HG03025 (cell line): ENCODE results near the gene PLCB4.

ENCODE experiments used
- ATAC-seq: cut with Tn5 transposase; IDR thresholded peaks from one replicate; pipeline ENCODE4 v1.9.1; 2021; ENCODE audit warnings: mild to moderate bottlenecking, moderate library complexity; ENCODE audit not compliant: unreplicated experiment, low FRiP score

PLCB4 gene

GRCh38 chr20:9501473-9501872, 432.6 kb downstream of the PLCB4 start:
- no peak for ATAC-seq

DNA sequence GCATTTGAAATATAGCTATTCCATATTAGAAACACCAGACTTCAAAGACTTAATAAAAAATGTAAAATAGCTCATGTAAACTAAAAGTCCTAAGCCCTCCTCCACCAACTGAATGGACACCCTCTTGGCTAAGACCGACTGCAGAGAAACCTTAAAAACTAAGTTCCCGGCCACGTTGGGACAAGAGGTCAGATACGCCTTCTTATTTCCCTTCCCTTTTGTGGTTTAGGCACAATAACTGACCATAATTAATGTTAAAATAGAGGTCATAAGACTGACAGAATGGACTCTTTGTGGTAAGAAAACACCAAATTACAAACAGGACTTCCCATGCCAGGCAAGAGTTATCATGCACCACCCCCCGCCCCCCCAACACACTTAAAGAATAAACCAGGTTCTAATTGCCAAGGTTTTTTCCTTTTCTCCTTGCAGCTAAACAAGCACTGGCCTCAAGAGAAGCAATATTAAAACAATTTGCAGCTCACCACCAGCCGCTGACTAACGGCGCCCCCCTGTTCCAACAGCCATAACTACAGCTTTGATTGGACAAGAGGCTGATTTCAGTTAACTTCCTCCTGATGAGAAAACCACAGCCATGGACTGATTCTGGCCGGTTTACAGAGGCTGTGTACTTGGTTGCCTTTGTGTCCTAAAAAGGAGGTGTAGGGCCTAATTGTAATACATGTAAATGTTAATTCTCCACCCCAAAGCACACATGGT, 434.8 kb downstream of the PLCB4 start:
- ATAC-seq = no peak

DNA sequence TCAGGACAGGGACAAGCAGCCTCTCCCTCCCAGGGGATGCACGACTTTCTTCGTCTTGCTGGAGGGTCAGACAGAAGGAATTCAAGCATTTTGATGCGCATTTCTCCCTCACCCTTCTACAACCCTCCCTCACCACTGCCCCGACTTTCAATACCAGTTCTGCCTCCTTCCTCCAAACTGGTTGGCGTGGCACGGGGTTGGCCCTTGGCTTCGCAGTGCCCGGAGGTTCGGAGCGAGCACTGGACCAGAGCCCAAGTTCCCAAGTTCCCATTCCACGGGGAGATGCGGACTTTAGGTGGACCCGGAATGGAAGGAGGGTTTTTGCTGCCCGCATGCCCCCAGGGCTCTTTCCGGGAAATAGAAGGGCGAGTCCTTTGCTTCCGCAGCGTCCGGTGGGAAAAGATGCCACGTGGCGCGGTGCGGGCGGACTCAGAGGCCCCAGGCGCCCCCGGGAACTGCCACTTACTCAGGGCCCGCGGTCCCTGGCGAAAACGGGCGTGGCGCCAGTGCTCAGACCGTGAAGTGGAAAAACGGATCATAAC, 437.5 kb downstream of the PLCB4 start:
- ATAC-seq = no peak

GRCh38 chr20:9506964-9507369, 438.1 kb downstream of the PLCB4 start:
- ATAC-seq = no peak

GRCh38 chr20:9507544-9508239, 438.8 kb downstream of the PLCB4 start:
- ATAC-seq = no peak

- no peak for ATAC-seq
These were observed 439.4 kb downstream of the PLCB4 start for GRCh38 chr20:9508240-9508661.

DNA sequence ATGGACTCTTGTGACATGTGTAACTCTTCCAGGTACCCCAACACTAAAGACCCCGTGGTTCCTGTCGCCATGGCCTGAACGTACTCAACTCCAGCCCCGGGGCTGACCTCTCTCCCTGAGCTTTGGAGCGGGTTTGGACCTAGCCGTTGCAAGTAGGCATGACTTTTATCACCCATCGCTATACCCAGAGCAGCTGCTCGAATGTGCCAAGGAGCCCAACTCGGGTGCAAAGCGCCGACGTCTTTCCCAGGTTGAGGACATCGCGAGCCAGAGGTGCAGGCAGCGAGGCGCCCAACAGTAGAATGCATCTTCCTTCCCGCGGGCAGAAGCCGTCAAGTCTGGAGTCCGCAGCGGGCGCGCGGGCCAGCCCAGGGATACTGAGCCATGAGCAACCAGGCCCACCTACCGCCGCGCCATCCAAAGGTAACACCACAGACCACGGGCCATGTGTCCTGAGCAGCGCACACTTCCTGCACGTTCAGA, 439.9 kb downstream of the PLCB4 start:
- no peak for ATAC-seq

- ATAC-seq = no peak
These were observed 440.4 kb downstream of the PLCB4 start for GRCh38 chr20:9509246-9509645.

- no peak for ATAC-seq
These were observed 442.0 kb downstream of the PLCB4 start for GRCh38 chr20:9510911-9511310.

GRCh38 chr20:9514072-9514460, 445.2 kb downstream of the PLCB4 start:
- ATAC-seq = no peak

- no peak for ATAC-seq
These were observed 445.8 kb downstream of the PLCB4 start, which contains the start of gene LAMP5 for GRCh38 chr20:9514461-9515213. Gene LAMP5, plus strand, starts transcription at chr20:9514590. Its CDS starts 263 bp downstream, at chr20:9514853.

GRCh38 chr20:9515214-9515585, 446.3 kb downstream of the PLCB4 start:
- no peak for ATAC-seq

GRCh38 chr20:9515741-9516233, 446.9 kb downstream of the PLCB4 start:
- no peak for ATAC-seq

- ATAC-seq = no peak
These were observed 447.5 kb downstream of the PLCB4 start for GRCh38 chr20:9516234-9516871.

- no peak for ATAC-seq
These were observed 448.6 kb downstream of the PLCB4 start for GRCh38 chr20:9517297-9518162.

DNA sequence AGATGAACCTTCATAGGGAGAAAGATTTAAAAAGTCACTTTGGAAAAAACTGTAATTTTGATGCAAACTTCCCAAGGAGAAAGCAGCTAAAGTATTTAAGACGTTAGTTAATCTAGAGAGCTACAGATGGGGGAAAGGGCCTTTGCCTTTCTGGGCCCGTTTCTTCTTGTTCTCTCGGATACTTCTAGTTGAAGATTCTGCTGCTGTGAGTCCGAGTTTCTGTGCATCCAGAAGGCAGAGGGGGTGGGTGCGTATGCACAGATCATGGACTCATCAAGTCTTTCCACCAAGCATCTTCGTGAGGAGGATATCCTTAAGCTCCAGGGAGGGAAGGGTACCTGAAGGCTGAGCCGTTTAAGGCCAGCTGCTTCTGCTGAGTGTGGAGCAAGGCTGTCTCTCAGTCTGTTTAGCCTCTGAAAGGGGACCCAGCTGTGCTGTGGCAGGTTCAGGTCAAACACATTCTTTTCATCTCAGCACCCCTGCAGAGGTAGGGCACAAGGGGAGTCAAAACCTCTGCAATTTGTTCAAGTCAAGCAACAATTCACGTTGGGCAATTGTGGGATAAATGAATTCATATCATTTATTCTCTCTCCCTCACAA, 449.8 kb downstream of the PLCB4 start:
- ATAC-seq = no peak

- no peak for ATAC-seq
These were observed 451.2 kb downstream of the PLCB4 start for GRCh38 chr20:9520086-9520485.

DNA sequence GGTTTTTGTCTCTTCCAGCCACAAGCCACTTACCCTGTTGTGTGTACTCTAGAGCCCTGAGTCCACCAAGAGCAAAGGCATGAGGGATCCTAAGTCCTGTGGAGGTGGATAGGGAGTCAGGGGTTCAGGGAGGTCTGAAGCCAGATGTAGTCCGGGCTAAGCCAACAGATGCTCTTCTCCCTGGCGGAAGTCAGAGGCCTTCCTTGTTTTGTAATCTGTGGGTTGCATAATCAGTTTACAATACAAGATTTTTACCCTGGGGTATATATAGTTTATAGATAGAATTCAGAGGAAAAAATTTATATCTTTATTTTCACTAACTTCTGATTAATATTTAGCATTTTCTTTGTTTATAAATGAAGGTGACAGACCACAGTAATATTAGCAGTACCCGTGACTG, 454.7 kb downstream of the PLCB4 start:
- no peak for ATAC-seq
